Esophagus muscularis mucosa (tissue), 4 donors: Measurements from ENCODE around the gene STX16. TPM values are rescaled to one million over a fixed set of nuclear protein-coding genes. Genes with fewer than 3 reads are reported as not detected.

Source experiments
- DNase-seq: peaks from one replicate; pipeline ENCODE4 v3.0.0-alpha.2; 2017; ENCODE audit errors: extremely low spot score
- H3K27ac ChIP-seq, 4 donors: fragments of 200-600 bp; sonication (generic); replicated peaks in 1 of 4; 1 replicate in 3 of 4; 2 replicates in 1 of 4; pipeline ENCODE4 v1.5.1; 2016 to 2019; ENCODE audit warnings: mild to moderate bottlenecking in 1 of 4
- H3K27me3 ChIP-seq, 4 donors: fragments of 200-600 bp; sonication (generic); one replicate each; pipeline versions ENCODE4 v1.5.1 to v1.6.0; 2016 to 2019
- H3K36me3 ChIP-seq, 4 donors: fragments of 200-600 bp; sonication (generic); one replicate each; pipeline ENCODE4 v1.5.1; 2016 to 2019
- H3K4me1 ChIP-seq, 4 donors: fragments of 200-600 bp; sonication (generic); one replicate each; pipeline ENCODE4 v1.5.1; 2016 to 2019
- H3K4me3 ChIP-seq, 4 donors: fragments of 200-600 bp; sonication (generic); 1 replicate in 2 of 4; 2 replicates in 2 of 4; pipeline ENCODE4 v1.5.1; 2016 to 2019; ENCODE audit warnings: mild to moderate bottlenecking in 4 of 4, moderate library complexity in 1 of 4
- H3K9me3 ChIP-seq, 4 donors: fragments of 200-600 bp; sonication (generic); 1 replicate in 3 of 4; 2 replicates in 1 of 4; pipeline ENCODE4 v1.5.1; 2016 to 2019
- EP300 ChIP-seq: sonication (generic); formaldehyde crosslinking; IDR thresholded peaks from one replicate; pipeline ENCODE4 v1.6.1; 2017; ENCODE audit warnings: antibody characterized with exemption
- POLR2A ChIP-seq: fragments of 450-650 bp; IDR thresholded peaks from one replicate; pipeline ENCODE4 v1.6.1; 2017; ENCODE audit warnings: antibody characterized with exemption, moderate library complexity, mild to moderate bottlenecking, low read depth
- POLR2AphosphoS5 ChIP-seq, 2 donors: sonication (generic); formaldehyde crosslinking; IDR thresholded peaks; one replicate each; pipeline ENCODE4 v1.6.1; 2017; ENCODE audit warnings: antibody characterized with exemption in 2 of 2
- WGBS: methylation state at CpG from one replicate; pipeline ENCODE4 v1.1.5; 2018; 5-methylcytosine and 5-hydroxymethylcytosine counted together
- intact Hi-C: fragments of 100-400 bp; cut with DNase I; formaldehyde crosslinking; loops from one replicate; pipeline ENCODE4 v1.15.1; 2023
- total RNA-seq, 4 donors: library from RNA; depleted of rRNA; stranded (reverse); fragments of >200 nt; gene quantifications; one replicate each; pipeline versions ENCODE4 v1.1.0 to v1.2.1, GENCODE V29; 2016
- TF ChIP-seq, protein P1 (sequence below), 3 experiments: fragments of 200-600 bp in 2 of 3; fragments of 450-650 bp in 1 of 3; sonication (generic) in 2 of 3; IDR thresholded peaks; one replicate each; pipeline ENCODE4 v1.5.1; 2017 to 2019; ENCODE audit warnings: antibody characterized with exemption in 3 of 3, mild to moderate bottlenecking in 2 of 3, moderate library complexity in 1 of 3

Gene STX16
- total RNA-seq, 4 donors from 2014 or later = 36.6 to 57.7 (median 43.5) TPM

DNA sequence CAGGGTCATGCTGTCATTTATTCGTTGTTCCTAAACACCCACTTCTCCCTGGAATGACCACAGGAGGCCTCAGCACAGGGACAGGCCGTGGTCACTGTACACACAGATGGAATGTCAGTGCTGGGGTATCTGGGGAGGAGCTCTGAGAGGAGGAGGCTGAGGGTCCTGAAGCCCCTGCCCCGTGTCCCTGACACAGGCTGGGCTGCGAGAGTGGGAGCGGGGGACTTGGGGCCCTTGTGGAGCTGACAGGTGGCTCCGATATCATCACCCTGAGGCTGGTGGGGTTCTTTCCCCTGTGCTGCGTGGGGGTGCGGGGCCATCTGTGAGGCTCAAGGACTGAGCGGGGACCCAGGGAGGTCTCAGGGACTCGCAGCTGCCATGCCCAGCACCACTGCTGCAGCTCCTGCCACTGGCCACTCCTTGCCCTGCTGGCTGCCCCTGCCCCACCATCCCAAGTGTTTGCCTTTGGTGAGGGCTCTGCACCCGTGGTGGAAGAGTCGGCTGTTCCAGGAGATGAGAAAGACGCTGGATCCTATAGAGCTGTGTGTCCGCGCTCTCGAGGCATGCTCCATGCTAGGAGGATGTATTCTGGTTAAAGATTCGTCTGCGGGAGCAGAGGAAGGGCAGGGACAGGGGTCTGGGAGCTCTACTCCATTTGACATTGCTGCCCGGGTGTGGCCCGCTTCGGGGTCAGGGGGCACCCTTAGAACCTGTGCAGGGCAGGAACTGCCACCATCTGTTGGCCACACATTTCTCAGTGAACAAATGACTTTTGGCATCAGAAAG, 60.4 kb downstream of the STX16 start:
- Histone ChIP-seq H3K4me1 (peaks cover 0 to under 1% (median 0%) of the 10 kb centered on the region in 4 donors), H3K4me3 (no peak overlapping the region), H3K27ac (no peak overlapping the region), H3K27me3 (no peaks in the 10 kb centered on the region), H3K36me3 (peaks cover 15 to 84% (median 46%) of the 10 kb centered on the region in 4 donors), H3K9me3 (no peaks in the 10 kb centered on the region)
- peak; percentile 64 for DNase-seq
- TF ChIP-seq POLR2AphosphoS5 (IDR thresholded peaks at IDR 0.05) = no peak
- no peak for TF ChIP-seq EP300
- no peak for TF ChIP-seq POLR2A
- TF ChIP-seq, protein P1, sequence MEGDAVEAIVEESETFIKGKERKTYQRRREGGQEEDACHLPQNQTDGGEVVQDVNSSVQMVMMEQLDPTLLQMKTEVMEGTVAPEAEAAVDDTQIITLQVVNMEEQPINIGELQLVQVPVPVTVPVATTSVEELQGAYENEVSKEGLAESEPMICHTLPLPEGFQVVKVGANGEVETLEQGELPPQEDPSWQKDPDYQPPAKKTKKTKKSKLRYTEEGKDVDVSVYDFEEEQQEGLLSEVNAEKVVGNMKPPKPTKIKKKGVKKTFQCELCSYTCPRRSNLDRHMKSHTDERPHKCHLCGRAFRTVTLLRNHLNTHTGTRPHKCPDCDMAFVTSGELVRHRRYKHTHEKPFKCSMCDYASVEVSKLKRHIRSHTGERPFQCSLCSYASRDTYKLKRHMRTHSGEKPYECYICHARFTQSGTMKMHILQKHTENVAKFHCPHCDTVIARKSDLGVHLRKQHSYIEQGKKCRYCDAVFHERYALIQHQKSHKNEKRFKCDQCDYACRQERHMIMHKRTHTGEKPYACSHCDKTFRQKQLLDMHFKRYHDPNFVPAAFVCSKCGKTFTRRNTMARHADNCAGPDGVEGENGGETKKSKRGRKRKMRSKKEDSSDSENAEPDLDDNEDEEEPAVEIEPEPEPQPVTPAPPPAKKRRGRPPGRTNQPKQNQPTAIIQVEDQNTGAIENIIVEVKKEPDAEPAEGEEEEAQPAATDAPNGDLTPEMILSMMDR (IDR thresholded peaks at IDR 0.05) = no peak
- intact Hi-C loops = no loop called here
- 78% methylated on average over 9 of the region's 21 CpGs for WGBS

DNA sequence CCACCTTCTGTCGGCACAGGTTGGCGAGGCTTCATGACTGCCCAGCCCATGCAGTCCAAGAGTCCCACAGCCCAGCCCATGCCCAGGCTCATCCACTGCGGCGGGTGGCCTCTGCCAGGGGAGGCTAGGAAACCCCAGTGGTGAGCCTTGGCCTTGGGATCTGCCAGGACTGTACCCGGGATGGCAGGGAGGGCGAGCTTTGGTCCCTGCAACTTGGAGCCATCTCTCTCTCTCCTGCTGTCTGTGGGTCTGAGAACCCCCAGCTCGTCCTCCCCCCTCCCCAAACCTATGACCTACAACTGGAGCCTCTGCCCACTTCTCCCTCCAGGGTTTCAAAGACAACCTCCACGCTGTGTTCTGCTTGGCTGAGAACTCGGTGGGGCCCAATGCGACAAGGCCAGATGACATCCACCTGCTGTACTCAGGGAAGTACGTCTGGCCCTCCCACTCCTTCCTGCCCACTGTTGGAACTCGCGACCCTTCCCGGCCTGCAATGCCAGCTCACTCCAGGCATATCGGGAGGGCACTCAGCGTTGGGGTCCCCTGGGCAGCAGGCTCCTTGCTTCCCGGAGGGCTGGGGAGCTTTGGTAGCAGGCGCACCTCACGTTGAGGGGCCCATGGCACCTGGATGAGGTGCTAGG, 61.2 kb downstream of the STX16 start:
- Histone ChIP-seq H3K4me3 (no peak overlapping the region), H3K27ac (no peak overlapping the region), H3K4me1 (peaks cover 0 to 5% (median 2%) of the 10 kb centered on the region in 4 donors), H3K9me3 (no peaks in the 10 kb centered on the region), H3K27me3 (no peaks in the 10 kb centered on the region), H3K36me3 (peaks cover 11 to 78% (median 40%) of the 10 kb centered on the region in 4 donors)
- no peak for TF ChIP-seq EP300
- TF ChIP-seq, protein P1 (IDR thresholded peaks at IDR 0.05) = no peak
- 74% methylated on average over 8 of the region's 19 CpGs for WGBS
- peak; percentile 60 for DNase-seq
- intact Hi-C loops = no loop called here

DNA sequence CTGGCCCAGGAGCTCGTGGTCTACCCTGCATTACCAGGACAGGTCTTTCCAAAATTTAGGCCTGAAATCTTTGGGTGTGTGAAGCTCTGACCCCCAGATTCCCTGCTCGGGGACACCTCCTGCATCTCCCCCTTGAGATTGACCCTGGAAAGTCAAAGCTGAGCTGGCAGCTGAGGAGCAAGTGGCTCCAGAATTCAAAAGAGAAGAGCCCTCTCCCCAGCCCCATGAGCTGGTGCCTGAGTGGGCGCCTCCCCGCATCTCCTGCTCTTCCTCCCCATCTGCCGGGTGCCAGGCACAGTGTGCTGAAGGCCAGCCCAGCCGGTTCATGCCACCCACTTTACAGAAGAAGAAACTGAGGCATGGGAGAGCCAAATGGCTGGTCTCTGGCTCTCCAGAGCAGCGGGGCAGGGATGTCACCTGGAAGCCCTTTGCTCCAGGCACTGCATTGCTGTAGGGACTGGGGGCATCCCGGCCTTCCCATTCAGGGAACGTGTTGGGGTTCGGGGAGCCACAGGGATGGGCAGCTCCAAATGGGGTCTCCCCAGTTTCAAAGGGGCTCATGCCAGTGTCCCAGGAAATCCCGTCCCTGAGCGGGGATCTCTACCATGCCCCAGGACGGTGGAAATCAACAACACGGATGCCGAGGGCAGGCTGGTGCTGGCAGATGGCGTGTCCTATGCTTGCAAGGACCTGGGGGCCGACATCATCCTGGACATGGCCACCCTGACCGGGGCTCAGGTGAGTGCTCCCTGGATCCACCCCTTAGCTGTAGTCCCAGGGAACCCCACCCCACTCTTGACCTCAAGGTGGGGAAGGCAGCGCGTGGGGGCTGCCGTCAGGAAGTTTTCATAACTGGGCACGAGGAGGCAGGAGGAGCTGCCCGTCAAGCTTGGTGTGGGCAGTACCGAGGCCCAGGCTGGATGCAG, 62.0 kb downstream of the STX16 start:
- intact Hi-C loops = no loop called here
- Histone ChIP-seq H3K4me3 (no peak overlapping the region), H3K27me3 (no peaks in the 10 kb centered on the region), H3K36me3 (peaks cover 3 to 70% (median 34%) of the 10 kb centered on the region in 4 donors), H3K4me1 (peaks cover 0 to 7% (median 3%) of the 10 kb centered on the region in 4 donors), H3K27ac (no peak overlapping the region), H3K9me3 (no peaks in the 10 kb centered on the region)
- DNase-seq = peak; percentile 80
- 92% methylated on average over 23 of the region's 24 CpGs for WGBS
- TF ChIP-seq, protein P1 (IDR thresholded peaks at IDR 0.05) = no peak
- TF ChIP-seq POLR2AphosphoS5 (IDR thresholded peaks at IDR 0.05) (no peak), EP300 (no peak), POLR2A (no peak)

DNA sequence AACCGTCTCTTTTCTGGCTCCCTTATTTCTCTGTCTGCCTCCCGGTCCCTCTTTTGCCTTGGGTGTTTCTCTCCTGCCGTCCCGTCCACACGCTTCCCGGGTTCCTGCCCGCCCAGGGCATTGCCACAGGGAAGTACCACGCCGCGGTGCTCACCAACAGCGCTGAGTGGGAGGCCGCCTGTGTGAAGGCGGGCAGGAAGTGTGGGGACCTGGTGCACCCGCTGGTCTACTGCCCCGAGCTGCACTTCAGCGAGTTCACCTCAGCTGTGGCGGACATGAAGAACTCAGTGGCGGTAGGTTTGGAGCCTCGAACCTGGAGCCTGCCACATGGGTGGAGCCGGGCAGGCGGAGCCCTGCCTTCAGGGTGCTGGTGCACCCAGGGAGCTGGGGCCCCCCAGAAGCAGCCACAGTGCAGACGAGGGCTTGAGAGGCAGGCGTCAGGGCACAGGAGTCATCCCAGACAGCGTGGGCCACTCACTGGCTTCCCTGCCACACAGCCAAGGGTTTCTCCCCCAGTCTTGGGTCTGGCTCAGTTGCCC, 62.8 kb downstream of the STX16 start:
- H3K36me3 ChIP-seq = peaks cover 0 to 62% (median 26%) of the 10 kb centered on the region in 4 donors
- no peak overlapping the region for H3K4me3 ChIP-seq
- 95% methylated on average over 23 of the region's 24 CpGs for WGBS
- no peaks in the 10 kb centered on the region for H3K27me3 ChIP-seq
- H3K4me1 ChIP-seq = peaks cover 0 to 7% (median 3%) of the 10 kb centered on the region in 4 donors
- intact Hi-C loops = no loop called here
- no peak overlapping the region for H3K27ac ChIP-seq
- TF ChIP-seq, protein P1 (IDR thresholded peaks at IDR 0.05) = no peak
- TF ChIP-seq EP300 (no peak), POLR2A (no peak), POLR2AphosphoS5 (IDR thresholded peaks at IDR 0.05) (no peak)
- no peaks in the 10 kb centered on the region for H3K9me3 ChIP-seq
- peak; percentile 78 for DNase-seq
